ENCODE measurements around the gene PTPRT.

Gene PTPRT

GRCh38 chr20:43189554-43190331 lies at the start of gene PTPRT:
TSS of gene PTPRT (minus strand) at chr20:43189906. CDS start at chr20:43189733, 173 bp downstream.
- in situ Hi-C loops (cut with MboI; ENCODE audit: low pct_unique_long_range_greater_than_20kb, low sequenced_read_pairs, unreplicated experiment): loop anchor here (25.0 kb wide), 1 partner anchor 1452 kb away; no protein-coding TSS in a partner anchor
- TF ChIP-seq, protein P1, sequence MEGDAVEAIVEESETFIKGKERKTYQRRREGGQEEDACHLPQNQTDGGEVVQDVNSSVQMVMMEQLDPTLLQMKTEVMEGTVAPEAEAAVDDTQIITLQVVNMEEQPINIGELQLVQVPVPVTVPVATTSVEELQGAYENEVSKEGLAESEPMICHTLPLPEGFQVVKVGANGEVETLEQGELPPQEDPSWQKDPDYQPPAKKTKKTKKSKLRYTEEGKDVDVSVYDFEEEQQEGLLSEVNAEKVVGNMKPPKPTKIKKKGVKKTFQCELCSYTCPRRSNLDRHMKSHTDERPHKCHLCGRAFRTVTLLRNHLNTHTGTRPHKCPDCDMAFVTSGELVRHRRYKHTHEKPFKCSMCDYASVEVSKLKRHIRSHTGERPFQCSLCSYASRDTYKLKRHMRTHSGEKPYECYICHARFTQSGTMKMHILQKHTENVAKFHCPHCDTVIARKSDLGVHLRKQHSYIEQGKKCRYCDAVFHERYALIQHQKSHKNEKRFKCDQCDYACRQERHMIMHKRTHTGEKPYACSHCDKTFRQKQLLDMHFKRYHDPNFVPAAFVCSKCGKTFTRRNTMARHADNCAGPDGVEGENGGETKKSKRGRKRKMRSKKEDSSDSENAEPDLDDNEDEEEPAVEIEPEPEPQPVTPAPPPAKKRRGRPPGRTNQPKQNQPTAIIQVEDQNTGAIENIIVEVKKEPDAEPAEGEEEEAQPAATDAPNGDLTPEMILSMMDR (IDR thresholded peaks at IDR 0.05; ENCODE audit: extremely low read depth, insufficient read depth, missing control alignments): no peak
- peak; percentile 26 for DNase-seq (ENCODE audit: low spot score)

DNA sequence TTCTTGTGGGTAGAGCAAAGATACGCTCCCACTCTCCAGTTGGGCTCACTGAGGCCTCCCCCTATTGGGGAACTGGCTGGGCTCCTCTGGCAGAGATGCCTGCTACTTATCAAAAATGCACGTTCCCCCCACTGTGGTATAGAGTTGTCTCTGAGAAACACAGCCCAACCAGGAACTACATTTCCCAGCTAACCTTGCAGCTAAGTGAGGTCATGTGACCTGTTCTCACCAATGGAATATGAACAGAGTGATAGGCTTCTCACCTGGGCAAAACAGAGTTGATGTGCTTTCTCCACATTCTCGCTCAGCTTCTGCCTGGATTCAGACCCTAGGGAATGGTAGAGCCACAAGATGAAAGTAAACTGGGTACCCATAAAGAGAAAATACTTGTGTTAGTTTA lies 49.1 kb upstream of the PTPRT start:
- peak; percentile 20 for DNase-seq (ENCODE audit: low spot score)
- in situ Hi-C loops (cut with MboI; ENCODE audit: low pct_unique_long_range_greater_than_20kb, low sequenced_read_pairs, unreplicated experiment): no loop called here
- TF ChIP-seq, protein P1 (IDR thresholded peaks at IDR 0.05; ENCODE audit: extremely low read depth, insufficient read depth, missing control alignments): no peak

DNA sequence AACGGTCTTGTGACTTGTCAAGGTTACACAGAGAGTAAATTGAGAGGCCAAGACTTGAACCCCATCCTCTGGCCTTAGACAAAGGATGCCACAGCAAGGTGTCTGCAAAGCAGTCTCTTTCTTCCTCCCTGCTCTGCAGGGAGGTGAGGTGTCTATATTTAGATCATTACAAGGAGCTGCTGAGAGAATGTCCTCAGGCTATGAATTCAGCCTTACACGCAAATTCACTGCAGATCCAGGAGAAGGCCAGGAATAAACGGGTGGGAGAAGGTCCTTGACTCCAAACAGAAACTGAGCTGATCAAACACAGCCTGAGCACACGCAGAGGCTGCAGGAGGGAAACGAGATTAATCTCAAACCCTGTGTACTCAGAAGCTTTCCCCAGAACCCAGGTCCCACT lies 48.6 kb upstream of the PTPRT start:
- no peak for DNase-seq (ENCODE audit: low spot score)
- in situ Hi-C loops (cut with MboI; ENCODE audit: low pct_unique_long_range_greater_than_20kb, low sequenced_read_pairs, unreplicated experiment): no loop called here
- TF ChIP-seq, protein P1 (IDR thresholded peaks at IDR 0.05; ENCODE audit: extremely low read depth, insufficient read depth, missing control alignments): no peak

DNA sequence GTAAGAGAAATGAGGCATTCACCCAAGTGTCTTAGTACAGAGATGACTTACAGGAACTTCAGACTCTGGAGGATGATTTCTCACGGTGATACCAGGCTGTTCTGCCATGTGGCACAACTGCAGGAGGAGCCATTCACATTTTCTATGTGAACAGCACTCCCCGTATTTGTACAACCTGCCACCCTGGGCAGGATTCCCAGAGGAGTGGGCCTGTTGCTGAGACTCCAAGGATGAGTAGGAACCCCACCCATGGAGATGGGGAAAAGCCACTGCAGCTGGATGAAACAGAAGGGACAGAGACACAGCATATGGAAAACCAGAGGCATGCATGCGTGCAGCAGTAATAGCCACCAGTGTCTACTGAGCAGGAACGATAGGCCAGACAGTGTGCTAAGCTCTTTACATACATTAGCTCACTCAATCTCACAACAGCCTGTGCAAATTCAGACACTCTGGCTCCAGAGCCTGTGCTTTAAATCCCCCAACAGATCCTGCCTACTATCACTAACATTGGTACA lies 48.0 kb upstream of the PTPRT start:
- in situ Hi-C loops (cut with MboI; ENCODE audit: low pct_unique_long_range_greater_than_20kb, low sequenced_read_pairs, unreplicated experiment): no loop called here
- TF ChIP-seq, protein P1 (IDR thresholded peaks at IDR 0.05; ENCODE audit: extremely low read depth, insufficient read depth, missing control alignments): no peak
- DNase-seq (ENCODE audit: low spot score): no peak

GRCh38 chr20:43235998-43236397 lies 46.3 kb upstream of the PTPRT start:
- DNase-seq (ENCODE audit: low spot score): no peak
- TF ChIP-seq, protein P1 (IDR thresholded peaks at IDR 0.05; ENCODE audit: extremely low read depth, insufficient read depth, missing control alignments): no peak
- in situ Hi-C loops (cut with MboI; ENCODE audit: low pct_unique_long_range_greater_than_20kb, low sequenced_read_pairs, unreplicated experiment): no loop called here

DNA sequence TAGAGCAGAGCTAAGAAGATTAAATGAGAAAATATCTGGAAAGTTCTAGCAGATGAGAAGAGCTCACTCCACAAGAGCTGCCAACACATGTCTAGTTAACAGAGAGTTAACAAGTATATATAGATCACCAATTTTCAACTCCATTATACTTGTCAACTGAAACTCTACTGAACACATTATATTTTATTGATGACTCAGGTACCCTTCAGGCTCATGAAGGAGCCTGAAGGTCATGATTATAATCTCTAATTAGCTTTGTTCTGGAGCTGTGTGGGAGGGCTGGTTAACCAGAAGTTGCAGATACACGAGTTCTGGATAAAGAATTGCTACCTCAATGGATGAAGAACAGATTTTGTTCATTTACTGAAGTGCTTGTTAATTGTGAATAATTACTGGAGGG lies 42.1 kb upstream of the PTPRT start:
- TF ChIP-seq, protein P1 (IDR thresholded peaks at IDR 0.05; ENCODE audit: extremely low read depth, insufficient read depth, missing control alignments): no peak
- in situ Hi-C loops (cut with MboI; ENCODE audit: low pct_unique_long_range_greater_than_20kb, low sequenced_read_pairs, unreplicated experiment): no loop called here
- DNase-seq (ENCODE audit: low spot score): no peak

Data from GM13977 (cell line).